ENCODE results near the gene GALNT3.

Gene GALNT3

GRCh38 chr2:165725421-165725820 is 68.6 kb downstream of the GALNT3 start:
- TF ChIP-seq ZFX (IDR thresholded peaks at IDR 0.05; ENCODE audit: borderline replicate concordance) (no peak), CTCF (IDR thresholded peaks at IDR 0.05) (no peak)
- no peak overlapping the region for H3K27ac ChIP-seq

GRCh38 chr2:165720511-165720910 is 73.5 kb downstream of the GALNT3 start:
- TF ChIP-seq ZFX (IDR thresholded peaks at IDR 0.05; ENCODE audit: borderline replicate concordance) (no peak), CTCF (IDR thresholded peaks at IDR 0.05) (no peak)

GRCh38 chr2:165718610-165719210 is 75.3 kb downstream of the GALNT3 start:
- no peak overlapping the region for H3K27ac ChIP-seq
- no peak for TF ChIP-seq CTCF (IDR thresholded peaks at IDR 0.05)
- TF ChIP-seq ZFX (IDR thresholded peaks at IDR 0.05; ENCODE audit: borderline replicate concordance): no peak

More at GRCh38 chr2:165720511-165720910, 73.5 kb downstream of the GALNT3 start:
- H3K27ac ChIP-seq: no peak overlapping the region

GRCh38 chr2:165716091-165716490 is 78.0 kb downstream of the GALNT3 start:
- no peak overlapping the region for H3K27ac ChIP-seq
- TF ChIP-seq CTCF (IDR thresholded peaks at IDR 0.05) (no peak), ZFX (IDR thresholded peaks at IDR 0.05; ENCODE audit: borderline replicate concordance) (no peak)

GRCh38 chr2:165706960-165707487 is 87.0 kb downstream of the GALNT3 start:
- H3K27ac ChIP-seq: no peak overlapping the region
- TF ChIP-seq CTCF (IDR thresholded peaks at IDR 0.05) (no peak), ZFX (IDR thresholded peaks at IDR 0.05; ENCODE audit: borderline replicate concordance) (no peak)

- H3K27ac ChIP-seq: no peak overlapping the region
- TF ChIP-seq CTCF (IDR thresholded peaks at IDR 0.05): no peak
- TF ChIP-seq ZFX (IDR thresholded peaks at IDR 0.05; ENCODE audit: borderline replicate concordance): no peak
Measured at GRCh38 chr2:165701147-165701546, 92.9 kb downstream of the GALNT3 start.

- no peak for TF ChIP-seq ZFX (IDR thresholded peaks at IDR 0.05; ENCODE audit: borderline replicate concordance)
- TF ChIP-seq CTCF (IDR thresholded peaks at IDR 0.05): no peak
- H3K27ac ChIP-seq: no peak overlapping the region
Measured at GRCh38 chr2:165700531-165700930, 93.5 kb downstream of the GALNT3 start.

All from 22Rv1 (cell line).